ENCODE measurements around the gene TMEM170B.

TMEM170B gene

DNA sequence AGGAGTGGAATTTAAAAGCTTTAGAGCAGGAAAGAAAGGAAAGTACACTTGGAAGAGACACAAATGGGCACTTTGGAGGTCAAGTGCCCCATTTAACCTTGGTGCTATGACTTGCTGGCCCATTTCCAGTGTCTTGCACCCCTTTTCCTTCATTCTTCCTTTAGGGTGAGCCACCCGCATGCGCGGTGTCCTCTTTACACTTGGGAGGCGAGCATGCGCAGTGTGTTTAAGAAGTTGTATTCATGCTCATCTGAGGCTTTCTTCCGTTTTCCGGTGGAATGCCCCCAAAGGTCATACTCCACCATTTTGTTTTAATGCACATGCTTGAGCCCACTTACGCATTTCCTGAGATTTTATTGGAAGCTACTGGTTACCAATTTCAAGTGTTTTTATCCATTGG, 29.1 kb downstream of the TMEM170B start:
- Histone ChIP-seq H2AFZ (ENCODE audit: low read depth, low read length) (no peak overlapping the region), H4K20me1 (ENCODE audit: insufficient read depth, low read length) (peaks cover 11% of the 10 kb centered on the region; the same call in 1 of the 2 replicates), H3K79me2 (ENCODE audit: insufficient read depth, low read length) (no peaks in the 10 kb centered on the region), H3K4me1 (ENCODE audit: insufficient read depth, low read length) (no peaks in the 10 kb centered on the region), H3K27ac (ENCODE audit: low read length) (no peak overlapping the region), H3K9me3 (ENCODE audit: insufficient read depth, low read length, severe bottlenecking) (no peaks in the 10 kb centered on the region), H3K27me3 (ENCODE audit: insufficient read depth, low read length, poor library complexity) (no peaks in the 10 kb centered on the region), H3K9ac (ENCODE audit: low read depth, low read length) (no peak overlapping the region), H3K4me2 (ENCODE audit: insufficient read depth, low read length) (no peak overlapping the region), H3K36me3 (ENCODE audit: insufficient read depth, low read length) (peaks cover 34% of the 10 kb centered on the region), H3K4me3 (ENCODE audit: low read depth in 1 of 2, low read length in 2 of 2) (no peak overlapping the region)
- ATAC-seq (ENCODE audit: insufficient read depth, low read depth) (no peak), DNase-seq (no peak)
- TF ChIP-seq, protein P1, sequence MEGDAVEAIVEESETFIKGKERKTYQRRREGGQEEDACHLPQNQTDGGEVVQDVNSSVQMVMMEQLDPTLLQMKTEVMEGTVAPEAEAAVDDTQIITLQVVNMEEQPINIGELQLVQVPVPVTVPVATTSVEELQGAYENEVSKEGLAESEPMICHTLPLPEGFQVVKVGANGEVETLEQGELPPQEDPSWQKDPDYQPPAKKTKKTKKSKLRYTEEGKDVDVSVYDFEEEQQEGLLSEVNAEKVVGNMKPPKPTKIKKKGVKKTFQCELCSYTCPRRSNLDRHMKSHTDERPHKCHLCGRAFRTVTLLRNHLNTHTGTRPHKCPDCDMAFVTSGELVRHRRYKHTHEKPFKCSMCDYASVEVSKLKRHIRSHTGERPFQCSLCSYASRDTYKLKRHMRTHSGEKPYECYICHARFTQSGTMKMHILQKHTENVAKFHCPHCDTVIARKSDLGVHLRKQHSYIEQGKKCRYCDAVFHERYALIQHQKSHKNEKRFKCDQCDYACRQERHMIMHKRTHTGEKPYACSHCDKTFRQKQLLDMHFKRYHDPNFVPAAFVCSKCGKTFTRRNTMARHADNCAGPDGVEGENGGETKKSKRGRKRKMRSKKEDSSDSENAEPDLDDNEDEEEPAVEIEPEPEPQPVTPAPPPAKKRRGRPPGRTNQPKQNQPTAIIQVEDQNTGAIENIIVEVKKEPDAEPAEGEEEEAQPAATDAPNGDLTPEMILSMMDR (IDR thresholded peaks at IDR 0.05; ENCODE audit: borderline replicate concordance, extremely low read depth, low read length, poor library complexity, severe bottlenecking) = no peak

DNA sequence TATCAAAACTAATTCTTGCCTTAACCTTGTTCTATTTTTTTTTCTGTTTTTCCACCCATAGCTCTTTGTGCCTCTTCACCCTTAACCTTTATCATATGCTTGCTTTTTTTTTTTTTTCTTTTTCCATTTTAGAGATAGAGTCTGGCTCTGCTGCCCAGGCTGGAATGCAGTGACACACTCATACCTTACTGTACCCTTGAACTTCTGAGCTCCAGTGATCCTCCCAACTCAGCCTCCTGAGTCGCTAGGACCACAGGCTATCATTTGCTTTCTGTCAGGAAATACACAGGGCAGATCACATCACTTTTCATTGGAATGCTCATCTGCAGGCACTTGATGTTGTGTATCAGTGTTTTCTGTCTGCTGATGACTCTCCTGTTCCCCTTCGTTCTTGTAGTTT, 33.5 kb downstream of the TMEM170B start:
- H3K9ac ChIP-seq (ENCODE audit: low read depth, low read length) = no peak overlapping the region
- no peaks in the 10 kb centered on the region for H3K27me3 ChIP-seq (ENCODE audit: insufficient read depth, low read length, poor library complexity)
- no peak overlapping the region for H3K27ac ChIP-seq (ENCODE audit: low read length)
- no peak overlapping the region for H3K4me3 ChIP-seq (ENCODE audit: low read depth in 1 of 2, low read length in 2 of 2)
- no peak overlapping the region for H2AFZ ChIP-seq (ENCODE audit: low read depth, low read length)
- TF ChIP-seq, protein P1 (IDR thresholded peaks at IDR 0.05; ENCODE audit: borderline replicate concordance, extremely low read depth, low read length, poor library complexity, severe bottlenecking) = no peak
- no peak for TF ChIP-seq EZH2 (IDR thresholded peaks at IDR 0.05; ENCODE audit: borderline replicate concordance, low read depth, low read length, severe bottlenecking)
- peaks cover 36% of the 10 kb centered on the region for H3K36me3 ChIP-seq (ENCODE audit: insufficient read depth, low read length)
- ATAC-seq (ENCODE audit: insufficient read depth, low read depth) (no peak), DNase-seq (no peak)
- no peaks in the 10 kb centered on the region for H3K79me2 ChIP-seq (ENCODE audit: insufficient read depth, low read length)
- H4K20me1 ChIP-seq (ENCODE audit: insufficient read depth, low read length) = peaks cover 7% of the 10 kb centered on the region; the same call in 1 of the 2 replicates
- H3K4me2 ChIP-seq (ENCODE audit: insufficient read depth, low read length) = no peak overlapping the region
- no peaks in the 10 kb centered on the region for H3K9me3 ChIP-seq (ENCODE audit: insufficient read depth, low read length, severe bottlenecking)
- H3K4me1 ChIP-seq (ENCODE audit: insufficient read depth, low read length) = no peaks in the 10 kb centered on the region

DNA sequence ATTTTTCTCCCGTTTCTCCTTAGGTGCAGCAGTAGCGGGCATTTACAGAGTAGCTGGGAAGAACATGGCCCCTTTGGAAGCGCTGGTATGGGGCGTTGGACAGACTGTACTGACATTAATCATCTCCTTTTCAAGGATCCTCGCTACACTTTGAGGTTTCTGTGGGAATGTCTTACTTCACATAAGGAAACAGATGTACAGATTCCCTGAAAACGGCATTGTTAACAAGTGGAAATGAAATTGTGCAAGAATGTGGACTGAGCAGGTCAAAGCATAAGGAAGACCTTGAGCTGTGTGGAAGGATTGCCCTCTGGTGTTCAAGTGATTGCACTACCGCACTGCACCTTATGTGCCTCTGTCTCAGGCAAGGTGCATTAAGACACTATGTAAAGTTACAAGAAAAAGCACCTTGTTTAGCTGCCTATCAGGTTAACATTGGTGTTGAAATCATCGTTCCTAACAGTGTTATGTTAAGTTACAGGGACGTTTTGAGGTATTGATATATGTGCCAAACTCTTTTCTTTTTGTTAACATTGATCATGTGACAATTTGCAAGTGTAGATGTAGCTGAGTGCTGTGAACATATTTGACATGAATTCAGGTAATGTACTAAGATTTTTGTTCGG, 38.0 kb downstream of the TMEM170B start:
- no peaks in the 10 kb centered on the region for H3K4me1 ChIP-seq (ENCODE audit: insufficient read depth, low read length)
- peaks cover 15% of the 10 kb centered on the region for H3K36me3 ChIP-seq (ENCODE audit: insufficient read depth, low read length)
- no peak overlapping the region for H2AFZ ChIP-seq (ENCODE audit: low read depth, low read length)
- H4K20me1 ChIP-seq (ENCODE audit: insufficient read depth, low read length) = peaks cover 3% of the 10 kb centered on the region; the same call in 1 of the 2 replicates
- H3K27ac ChIP-seq (ENCODE audit: low read length) = no peak overlapping the region
- ATAC-seq (ENCODE audit: insufficient read depth, low read depth) = peak; percentile 100
- no peaks in the 10 kb centered on the region for H3K79me2 ChIP-seq (ENCODE audit: insufficient read depth, low read length)
- TF ChIP-seq EZH2 (IDR thresholded peaks at IDR 0.05; ENCODE audit: borderline replicate concordance, low read depth, low read length, severe bottlenecking) = no peak
- TF ChIP-seq, protein P1 (IDR thresholded peaks at IDR 0.05; ENCODE audit: borderline replicate concordance, extremely low read depth, low read length, poor library complexity, severe bottlenecking) = peak; percentile 96
- H3K9me3 ChIP-seq (ENCODE audit: insufficient read depth, low read length, severe bottlenecking) = no peaks in the 10 kb centered on the region
- no peaks in the 10 kb centered on the region for H3K27me3 ChIP-seq (ENCODE audit: insufficient read depth, low read length, poor library complexity)
- H3K4me3 ChIP-seq (ENCODE audit: low read depth in 1 of 2, low read length in 2 of 2) = no peak overlapping the region
- H3K9ac ChIP-seq (ENCODE audit: low read depth, low read length) = no peak overlapping the region
- DNase-seq = peak; percentile 64
- no peak overlapping the region for H3K4me2 ChIP-seq (ENCODE audit: insufficient read depth, low read length)

Data from DND-41 (cell line).